Esophagus muscularis mucosa (tissue), 4 donors: ENCODE data around the gene TMEM259. TPM values are rescaled to one million over a fixed set of nuclear protein-coding genes. Genes with fewer than 3 reads are reported as not detected.

Experiments
- DNase-seq: peaks from one replicate; pipeline ENCODE4 v3.0.0-alpha.2; 2017; ENCODE audit errors: extremely low spot score
- H3K27ac ChIP-seq, 4 donors: fragments of 200-600 bp; sonication (generic); replicated peaks in 1 of 4; 1 replicate in 3 of 4; 2 replicates in 1 of 4; pipeline ENCODE4 v1.5.1; 2016 to 2019; ENCODE audit warnings: mild to moderate bottlenecking in 1 of 4
- H3K27me3 ChIP-seq, 4 donors: fragments of 200-600 bp; sonication (generic); one replicate each; pipeline versions ENCODE4 v1.5.1 to v1.6.0; 2016 to 2019
- H3K36me3 ChIP-seq, 4 donors: fragments of 200-600 bp; sonication (generic); one replicate each; pipeline ENCODE4 v1.5.1; 2016 to 2019
- H3K4me1 ChIP-seq, 4 donors: fragments of 200-600 bp; sonication (generic); one replicate each; pipeline ENCODE4 v1.5.1; 2016 to 2019
- H3K4me3 ChIP-seq, 4 donors: fragments of 200-600 bp; sonication (generic); 1 replicate in 2 of 4; 2 replicates in 2 of 4; pipeline ENCODE4 v1.5.1; 2016 to 2019; ENCODE audit warnings: mild to moderate bottlenecking in 4 of 4, moderate library complexity in 1 of 4
- H3K9me3 ChIP-seq, 4 donors: fragments of 200-600 bp; sonication (generic); 1 replicate in 3 of 4; 2 replicates in 1 of 4; pipeline ENCODE4 v1.5.1; 2016 to 2019
- CTCF ChIP-seq, 3 experiments: fragments of 200-600 bp in 2 of 3; fragments of 450-650 bp in 1 of 3; sonication (generic) in 2 of 3; IDR thresholded peaks; one replicate each; pipeline ENCODE4 v1.5.1; 2017 to 2019; ENCODE audit warnings: antibody characterized with exemption in 3 of 3, mild to moderate bottlenecking in 2 of 3, moderate library complexity in 1 of 3
- EP300 ChIP-seq: sonication (generic); formaldehyde crosslinking; IDR thresholded peaks from one replicate; pipeline ENCODE4 v1.6.1; 2017; ENCODE audit warnings: antibody characterized with exemption
- POLR2A ChIP-seq: fragments of 450-650 bp; IDR thresholded peaks from one replicate; pipeline ENCODE4 v1.6.1; 2017; ENCODE audit warnings: antibody characterized with exemption, moderate library complexity, mild to moderate bottlenecking, low read depth
- POLR2AphosphoS5 ChIP-seq, 2 donors: sonication (generic); formaldehyde crosslinking; IDR thresholded peaks; one replicate each; pipeline ENCODE4 v1.6.1; 2017; ENCODE audit warnings: antibody characterized with exemption in 2 of 2
- WGBS: methylation state at CpG from one replicate; pipeline ENCODE4 v1.1.5; 2018; 5-methylcytosine and 5-hydroxymethylcytosine counted together
- intact Hi-C: fragments of 100-400 bp; cut with DNase I; formaldehyde crosslinking; loops from one replicate; pipeline ENCODE4 v1.15.1; 2023
- total RNA-seq, 4 donors: library from RNA; depleted of rRNA; stranded (reverse); fragments of >200 nt; gene quantifications; one replicate each; pipeline versions ENCODE4 v1.1.0 to v1.2.1, GENCODE V29; 2016

TMEM259 gene
- total RNA-seq, 4 donors from 2014 or later = 129 to 187 (median 160) TPM

- H3K36me3 ChIP-seq = peaks cover 0 to 33% (median 6%) of the 10 kb centered on the region in 4 donors
- no peak for TF ChIP-seq POLR2A
- no peak for TF ChIP-seq EP300
- TF ChIP-seq POLR2AphosphoS5 (IDR thresholded peaks at IDR 0.05) = no peak
- no peak for TF ChIP-seq CTCF (IDR thresholded peaks at IDR 0.05)
- H3K9me3 ChIP-seq = peaks cover 4 to 44% (median 40%) of the 10 kb centered on the region in 4 donors
- H3K27me3 ChIP-seq = no peaks in the 10 kb centered on the region
- no peak for DNase-seq
- no peak overlapping the region for H3K4me3 ChIP-seq
- intact Hi-C loops = no loop called here
- H3K4me1 ChIP-seq = no peaks in the 10 kb centered on the region
- 97% methylated on average over 16 of the region's 20 CpGs for WGBS
- no peak overlapping the region for H3K27ac ChIP-seq
Measured at GRCh38 chr19:1055886-1056620, 35.1 kb upstream of the TMEM259 start.

DNA sequence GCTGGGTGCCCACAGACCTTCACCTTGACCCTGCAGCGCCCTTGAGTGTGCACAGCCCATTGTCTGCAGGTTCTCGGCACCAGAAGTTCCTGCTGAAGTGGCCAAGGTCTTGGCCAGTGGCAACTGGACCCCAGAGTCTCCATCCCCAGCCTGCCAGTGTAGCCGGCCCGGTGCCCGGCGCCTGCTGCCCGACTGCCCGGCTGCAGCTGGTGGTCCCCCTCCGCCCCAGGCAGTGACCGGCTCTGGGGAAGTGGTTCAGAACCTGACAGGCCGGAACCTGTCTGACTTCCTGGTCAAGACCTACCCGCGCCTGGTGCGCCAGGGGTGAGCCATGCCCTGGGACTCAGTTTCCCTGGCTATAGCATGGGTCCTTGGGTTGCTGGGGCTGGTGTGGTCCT lies 34.1 kb upstream of the TMEM259 start:
- H3K9me3 ChIP-seq = peaks cover 4 to 44% (median 40%) of the 10 kb centered on the region in 4 donors
- no peak overlapping the region for H3K4me3 ChIP-seq
- H3K27me3 ChIP-seq = no peaks in the 10 kb centered on the region
- intact Hi-C loops = no loop called here
- WGBS = 90% methylated on average over 8 of the region's 14 CpGs
- H3K4me1 ChIP-seq = no peaks in the 10 kb centered on the region
- no peak for DNase-seq
- TF ChIP-seq CTCF (IDR thresholded peaks at IDR 0.05) (no peak), POLR2A (no peak), EP300 (no peak), POLR2AphosphoS5 (IDR thresholded peaks at IDR 0.05) (no peak)
- H3K27ac ChIP-seq = no peak overlapping the region
- H3K36me3 ChIP-seq = peaks cover 0 to 33% (median 6%) of the 10 kb centered on the region in 4 donors

DNA sequence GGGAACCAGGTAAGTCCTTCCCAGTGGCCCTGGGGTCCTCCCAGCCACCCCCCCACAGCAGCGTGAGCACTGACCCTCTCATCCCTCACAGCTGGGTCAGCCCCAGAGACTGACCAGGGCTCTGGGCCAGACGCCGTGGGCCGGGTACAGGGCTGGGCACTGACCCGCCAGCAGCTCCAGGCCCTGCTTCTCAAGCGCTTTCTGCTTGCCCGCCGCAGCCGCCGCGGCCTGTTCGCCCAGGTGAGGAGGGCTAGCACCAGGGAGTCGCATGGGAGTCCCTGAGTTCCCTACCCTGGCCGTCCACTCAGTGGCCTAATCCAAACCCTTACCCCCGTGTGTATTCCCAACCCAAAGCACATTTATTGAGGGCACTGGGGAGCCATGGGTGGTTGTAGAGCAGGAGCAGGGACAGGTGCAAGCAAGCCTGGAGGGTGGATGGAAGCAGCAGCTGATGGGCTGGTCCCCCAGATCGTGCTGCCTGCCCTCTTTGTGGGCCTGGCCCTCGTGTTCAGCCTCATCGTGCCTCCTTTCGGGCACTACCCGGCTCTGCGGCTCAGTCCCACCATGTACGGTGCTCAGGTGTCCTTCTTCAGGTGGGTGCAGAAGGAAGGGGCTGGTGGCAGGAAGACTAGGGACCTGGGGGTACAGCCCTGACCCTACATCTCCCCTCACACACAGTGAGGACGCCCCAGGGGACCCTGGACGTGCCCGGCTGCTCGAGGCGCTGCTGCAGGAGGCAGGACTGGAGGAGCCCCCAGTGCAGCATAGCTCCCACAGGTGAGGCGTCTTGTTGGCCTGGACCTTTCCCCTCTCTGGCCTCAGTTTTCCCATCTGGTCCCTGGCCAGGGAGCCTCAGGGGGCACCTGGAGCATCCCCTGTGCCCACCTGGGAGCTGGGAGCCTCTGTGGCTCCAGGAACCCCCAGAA lies 33.4 kb upstream of the TMEM259 start:
- no peaks in the 10 kb centered on the region for H3K27me3 ChIP-seq
- DNase-seq = no peak
- WGBS = 94% methylated on average over 25 of the region's 28 CpGs
- TF ChIP-seq EP300 = no peak
- no peak for TF ChIP-seq POLR2AphosphoS5 (IDR thresholded peaks at IDR 0.05)
- TF ChIP-seq CTCF (IDR thresholded peaks at IDR 0.05) = no peak
- TF ChIP-seq POLR2A = no peak
- no peak overlapping the region for H3K4me3 ChIP-seq
- H3K9me3 ChIP-seq = peaks cover 4 to 39% (median 37%) of the 10 kb centered on the region in 4 donors
- no peak overlapping the region for H3K27ac ChIP-seq
- peaks cover 0 to 33% (median 6%) of the 10 kb centered on the region in 4 donors for H3K36me3 ChIP-seq
- intact Hi-C loops = no loop called here
- H3K4me1 ChIP-seq = no peaks in the 10 kb centered on the region

DNA sequence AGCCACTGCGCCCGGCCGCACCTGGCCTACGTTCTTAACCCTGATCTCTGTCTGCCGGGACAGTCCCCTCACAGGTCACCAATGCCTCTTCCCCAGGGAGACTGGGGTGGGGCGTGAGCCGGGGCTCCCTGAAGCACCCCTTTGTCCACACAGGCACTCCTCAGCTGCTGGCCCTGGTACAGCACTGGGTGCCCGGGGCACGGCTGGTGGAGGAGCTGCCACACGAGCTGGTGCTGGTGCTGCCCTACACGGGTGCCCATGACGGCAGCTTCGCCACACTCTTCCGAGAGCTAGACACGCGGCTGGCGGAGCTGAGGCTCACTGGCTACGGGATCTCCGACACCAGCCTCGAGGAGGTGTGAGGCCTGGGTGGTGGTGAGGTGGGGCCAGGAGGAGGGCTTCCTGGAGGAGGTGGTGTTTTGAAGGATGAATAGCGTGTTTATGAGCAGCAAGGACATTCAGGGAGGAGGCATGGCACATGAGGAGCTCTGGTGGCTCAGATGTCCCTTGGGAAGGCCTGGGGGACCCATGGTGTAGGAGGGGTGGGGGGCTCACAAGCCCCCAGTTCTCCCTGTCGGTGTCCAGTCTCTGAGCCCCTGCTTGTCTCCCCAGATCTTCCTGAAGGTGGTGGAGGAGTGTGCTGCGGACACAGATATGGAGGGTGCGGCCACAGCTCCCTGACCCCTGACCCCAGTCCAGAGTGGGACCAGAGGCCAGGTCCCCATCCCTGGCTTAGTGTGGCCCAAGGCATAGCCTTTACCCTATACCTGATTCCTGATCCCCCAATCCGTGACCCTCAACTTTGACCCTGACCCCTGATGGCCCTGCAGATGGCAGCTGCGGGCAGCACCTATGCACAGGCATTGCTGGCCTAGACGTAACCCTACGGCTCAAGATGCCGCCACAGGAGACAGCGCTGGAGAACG lies 32.5 kb upstream of the TMEM259 start:
- WGBS = 94% methylated on average over 3 of the region's 31 CpGs
- Histone ChIP-seq H3K36me3 (peaks cover 0 to 28% (median 6%) of the 10 kb centered on the region in 4 donors), H3K4me1 (no peaks in the 10 kb centered on the region), H3K27me3 (no peaks in the 10 kb centered on the region), H3K27ac (no peak overlapping the region), H3K4me3 (no peak overlapping the region), H3K9me3 (peaks cover 4 to 30% (median 29%) of the 10 kb centered on the region in 4 donors)
- intact Hi-C loops = no loop called here
- no peak for TF ChIP-seq POLR2AphosphoS5 (IDR thresholded peaks at IDR 0.05)
- TF ChIP-seq EP300 = no peak
- no peak for TF ChIP-seq POLR2A
- no peak for TF ChIP-seq CTCF (IDR thresholded peaks at IDR 0.05)
- DNase-seq = no peak
